SKM-1 (cell line): ENCODE data around the gene RNF217.
"Not testable (repeated sequence)": the region's sequence is repeated elsewhere in the genome, so short reads cannot be mapped to it uniquely, and the experiment has no call there.

Source experiments
- DNase-seq: peaks from one replicate; lab custom pipeline; 2025; ENCODE audit not compliant: unreplicated experiment; lab: John Stamatoyannopoulos, UW

Gene RNF217

DNA sequence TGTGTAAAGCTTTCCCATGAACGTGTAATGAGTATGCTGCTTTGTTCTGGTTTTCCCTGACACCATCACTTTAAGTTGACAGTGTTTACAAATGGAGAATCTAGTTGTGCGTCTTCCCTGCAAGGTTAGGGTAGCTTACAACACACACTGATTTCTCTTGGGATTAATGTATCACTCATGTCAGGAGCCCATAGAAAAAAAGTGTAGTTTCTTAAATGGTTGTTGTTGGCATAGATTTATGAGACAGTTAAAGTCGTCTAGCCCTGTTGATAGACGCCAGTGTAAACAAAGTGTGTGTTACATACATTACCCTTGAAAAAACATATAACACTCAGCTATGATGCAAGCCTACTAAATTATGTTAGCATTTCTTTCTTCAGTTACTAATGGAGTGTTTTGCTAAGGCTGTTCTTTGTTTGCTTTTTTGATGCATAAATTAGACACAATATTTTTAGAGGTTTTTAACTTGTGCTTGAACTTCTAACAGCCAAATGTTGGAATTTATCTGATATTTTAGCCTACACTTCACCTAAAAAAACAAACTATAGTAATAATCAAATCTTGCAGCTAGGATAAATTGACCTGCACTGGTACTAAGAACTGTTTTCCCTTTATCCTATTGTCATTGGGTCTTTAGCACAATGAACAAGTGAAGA, 88.6 kb downstream of the RNF217 start:
- DNase-seq: no peak

- DNase-seq: no peak
These were observed 91.6 kb downstream of the RNF217 start for GRCh38 chr6:125053809-125054208.

- no peak for DNase-seq
These were observed 92.1 kb downstream of the RNF217 start for GRCh38 chr6:125054331-125054730.

GRCh38 chr6:125057392-125058246, 95.4 kb downstream of the RNF217 start:
- no peak for DNase-seq

GRCh38 chr6:125058546-125058945, 96.3 kb downstream of the RNF217 start:
- DNase-seq: no peak

GRCh38 chr6:125063307-125063706, 101.1 kb downstream of the RNF217 start:
- DNase-seq: no peak

DNA sequence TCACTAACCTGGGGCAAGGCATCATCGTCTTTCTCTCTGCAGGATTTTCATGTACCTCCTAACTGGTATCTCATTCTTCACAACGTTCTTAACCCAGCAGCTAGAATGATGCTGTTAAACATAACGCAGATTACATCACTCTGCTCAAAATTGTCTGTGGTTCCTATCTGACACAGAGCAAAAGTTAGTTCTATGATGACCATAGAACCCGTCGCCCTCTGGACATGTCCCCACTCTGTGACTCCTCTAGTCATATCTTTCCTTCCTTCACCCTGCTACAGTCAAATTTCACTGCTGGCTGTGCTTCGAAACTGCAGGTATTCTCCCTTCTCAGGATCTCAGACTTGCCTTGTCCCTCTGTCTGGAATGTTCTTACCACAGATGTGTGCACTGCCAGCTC, 103.9 kb downstream of the RNF217 start:
- no peak for DNase-seq

DNA sequence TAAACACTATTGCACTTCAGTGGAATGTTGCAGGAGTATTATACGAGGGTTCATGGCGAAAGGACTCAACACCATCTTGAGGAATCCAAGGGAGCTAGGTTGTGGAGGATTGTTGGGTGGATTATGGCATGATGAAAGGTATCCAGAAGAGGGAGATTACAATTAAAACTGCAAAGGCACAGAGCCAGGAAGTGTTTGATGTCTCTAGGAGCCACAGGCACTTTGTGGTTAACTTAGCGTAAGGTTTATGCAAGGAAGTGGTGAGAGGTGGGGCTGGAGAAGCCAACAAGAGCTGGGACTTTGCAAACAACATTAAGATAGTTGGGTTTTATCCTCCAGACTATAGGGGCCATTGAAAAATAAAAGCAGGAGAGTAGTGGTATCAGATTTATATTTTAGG, 104.7 kb downstream of the RNF217 start:
- DNase-seq: peak; percentile 30

GRCh38 chr6:125067552-125067951, 105.3 kb downstream of the RNF217 start:
- no peak for DNase-seq

DNA sequence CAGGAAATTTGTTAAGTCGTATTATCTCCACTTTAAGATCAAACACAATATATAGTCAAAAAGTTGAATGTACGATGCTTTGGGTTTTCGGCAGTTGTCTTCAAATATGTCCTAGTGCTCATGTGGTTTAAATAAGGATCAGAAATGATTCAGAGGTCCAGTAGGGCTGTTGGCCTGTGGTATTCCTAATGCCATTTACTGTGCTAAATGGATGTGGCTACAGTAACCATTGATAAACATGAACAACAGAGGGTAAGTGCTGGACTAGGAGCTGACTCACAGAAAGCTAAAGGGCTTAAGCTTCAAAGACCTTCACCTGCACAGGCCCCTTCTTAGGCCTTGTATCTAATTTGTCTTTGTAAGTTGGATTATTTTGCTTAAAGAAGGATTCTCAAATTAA, 110.8 kb downstream of the RNF217 start:
- DNase-seq: no peak

- no peak for DNase-seq
These were observed 111.9 kb downstream of the RNF217 start for GRCh38 chr6:125074120-125074519.

- DNase-seq: not testable (repeated sequence)
These were observed 112.8 kb downstream of the RNF217 start for GRCh38 chr6:125075073-125075472.

DNA sequence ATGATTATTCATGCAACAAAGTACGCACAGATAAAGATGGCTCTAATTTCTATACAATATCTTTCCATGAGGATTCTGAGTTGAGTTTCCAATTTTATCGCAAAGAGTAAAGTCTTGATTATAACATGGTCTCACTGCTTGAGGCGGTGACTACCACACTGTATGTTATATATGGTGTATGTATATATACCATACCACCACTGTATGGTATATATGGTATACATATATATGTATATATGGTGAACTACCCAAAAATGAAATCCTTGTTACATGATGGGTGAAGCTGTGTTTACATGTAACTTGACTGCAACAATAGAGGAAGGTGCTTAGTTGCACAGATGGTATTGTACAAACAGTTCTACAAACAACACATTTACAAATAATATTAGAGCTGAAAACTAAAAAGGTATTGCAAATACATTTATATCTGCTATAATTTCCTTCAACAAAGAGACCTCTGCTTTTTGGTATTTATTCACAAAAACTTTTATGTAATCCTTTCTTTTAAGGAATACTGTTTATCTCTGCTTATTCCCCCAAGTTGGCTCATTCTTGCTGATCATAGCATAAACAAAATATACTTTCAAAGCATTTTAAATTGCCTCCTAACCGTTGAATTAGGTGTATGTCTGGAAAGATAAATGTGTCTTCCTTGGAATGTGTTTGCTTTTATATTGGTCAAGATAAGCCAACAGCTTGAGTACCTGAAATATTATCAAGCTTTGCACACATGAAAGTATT, 113.7 kb downstream of the RNF217 start:
- DNase-seq: no peak

DNA sequence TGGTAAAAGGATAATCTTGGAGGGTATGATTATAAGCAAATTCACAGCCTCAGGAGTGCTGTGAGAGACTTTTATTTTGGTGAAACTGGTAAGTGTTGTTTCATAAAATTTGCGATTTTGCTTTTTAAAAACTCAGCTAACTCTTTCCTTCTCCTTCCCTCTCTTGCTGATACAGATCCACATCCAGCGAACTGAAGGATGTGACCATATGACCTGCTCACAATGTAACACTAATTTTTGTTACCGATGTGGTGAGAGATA, 114.2 kb downstream of the RNF217 start:
- DNase-seq: no peak

DNA sequence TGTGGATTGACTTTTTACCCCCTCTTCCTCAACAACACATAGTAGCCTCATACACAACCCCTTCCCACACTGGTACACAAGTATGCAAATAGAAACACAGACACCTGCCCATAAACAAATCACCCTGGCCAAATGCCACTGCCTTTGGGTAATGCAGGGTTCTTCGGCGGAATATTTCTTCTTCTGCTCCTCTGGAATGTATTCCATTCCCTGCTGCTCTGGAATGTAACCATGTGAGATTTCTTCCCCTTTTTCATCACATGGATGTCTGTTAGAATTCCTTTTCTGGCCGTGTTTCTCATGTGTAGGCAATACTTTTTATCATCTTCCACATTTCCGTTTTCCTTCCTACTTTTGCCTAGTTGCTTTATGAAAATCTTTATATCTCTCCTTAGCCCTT, 115.2 kb downstream of the RNF217 start:
- DNase-seq: no peak

- no peak for DNase-seq
These were observed 116.5 kb downstream of the RNF217 start for GRCh38 chr6:125078602-125079321.

DNA sequence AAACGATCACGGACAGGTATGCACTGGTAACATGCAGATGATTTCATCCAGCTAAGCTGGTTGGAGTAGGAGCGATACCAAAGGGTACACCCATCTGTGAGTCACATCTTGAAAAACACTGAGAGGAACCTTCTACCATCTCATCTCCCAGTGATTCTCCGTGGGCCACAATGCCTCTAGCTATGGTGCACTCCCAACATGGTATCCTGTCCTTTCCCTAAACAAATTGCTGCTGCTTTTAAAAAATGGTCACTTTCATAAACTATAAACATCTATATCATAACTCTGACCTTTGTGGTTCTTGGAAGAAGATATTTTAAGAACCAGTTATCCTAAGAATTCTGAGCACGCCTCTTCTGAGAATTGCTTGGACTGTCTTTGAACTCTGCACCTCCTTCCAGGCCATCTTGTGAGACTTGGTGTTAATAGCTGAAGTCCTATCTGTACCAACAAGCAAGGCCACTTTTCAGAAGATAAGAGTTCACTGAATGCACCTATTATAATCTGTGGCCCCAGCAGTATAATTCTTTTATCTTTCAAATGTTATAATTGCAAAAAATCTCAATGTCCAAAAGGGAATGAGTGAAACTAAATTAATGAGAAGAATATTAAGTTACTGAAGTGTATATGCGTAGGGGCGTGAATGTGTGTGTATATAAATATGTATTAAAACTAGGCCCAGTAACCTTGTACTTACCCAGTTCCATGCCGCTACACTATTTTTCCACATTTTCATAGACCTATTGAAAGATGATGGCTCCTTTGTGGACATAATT, 120.9 kb downstream of the RNF217 start:
- DNase-seq: no peak

- DNase-seq: no peak
These were observed 121.4 kb downstream of the RNF217 start for GRCh38 chr6:125083684-125083990.

DNA sequence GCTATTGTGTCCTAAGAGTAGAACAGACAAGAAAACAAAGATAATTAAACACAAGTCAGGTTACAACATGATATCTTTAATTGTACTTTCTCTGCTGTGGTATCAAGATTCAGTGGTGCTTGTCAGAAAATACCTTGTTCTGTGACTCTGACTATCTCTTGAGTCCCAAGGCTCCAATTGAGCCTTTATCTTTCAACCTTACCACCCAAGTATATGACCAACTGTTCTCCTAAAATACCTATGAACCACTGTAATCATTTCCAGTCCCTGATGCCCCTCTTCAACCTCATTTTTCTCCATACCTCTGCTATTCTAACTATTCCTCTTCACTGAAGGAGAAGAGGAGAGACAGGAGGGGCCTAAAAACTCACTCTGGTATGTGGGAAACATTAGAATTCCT, 124.5 kb downstream of the RNF217 start:
- DNase-seq: no peak

- no peak for DNase-seq
These were observed 126.7 kb downstream of the RNF217 start for GRCh38 chr6:125088963-125089362.

DNA sequence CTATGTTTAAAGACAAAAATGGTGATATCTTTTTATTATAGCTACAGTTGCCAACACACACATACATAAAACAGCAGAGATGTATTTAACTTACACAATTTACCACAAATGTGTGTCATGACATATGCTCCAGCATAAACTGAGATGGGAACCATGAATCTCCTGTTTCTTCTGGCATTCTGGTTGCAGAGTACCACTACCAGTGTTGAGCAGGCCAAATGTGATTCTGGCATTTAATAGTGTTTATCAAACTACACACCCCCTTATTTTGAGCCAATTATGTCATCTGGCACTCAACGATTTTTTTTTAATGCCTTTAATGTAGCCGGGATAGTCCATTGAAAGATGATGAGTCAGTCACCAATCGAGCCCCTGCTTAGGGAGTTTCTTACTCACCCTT, 132.3 kb downstream of the RNF217 start:
- no peak for DNase-seq
